GM21423 (cell line): ENCODE measurements around the gene APOF.
"Not testable (repeated sequence)": the region's sequence is repeated elsewhere in the genome, so short reads cannot be mapped to it uniquely, and the experiment has no call there.

Experiments used
- ATAC-seq: cut with Tn5 transposase; IDR thresholded peaks from one replicate; pipeline ENCODE4 v1.9.1; 2021; ENCODE audit warnings: mild to moderate bottlenecking, moderate library complexity; ENCODE audit not compliant: unreplicated experiment

APOF gene

GRCh38 chr12:56362130-56363059 is at the start of gene APOF:
APOF (minus strand) TSS chr12:56362857; CDS start chr12:56362745, 112 bp downstream.
- ATAC-seq, result no peak

GRCh38 chr12:56411781-56412639 is 49.4 kb upstream of the APOF start:
- no peak for ATAC-seq

- no peak for ATAC-seq
These were observed 48.1 kb upstream of the APOF start for GRCh38 chr12:56410768-56411167.

GRCh38 chr12:56408799-56409417 is 46.3 kb upstream of the APOF start:
- ATAC-seq, result no peak

- ATAC-seq, result not testable (repeated sequence)
These were observed 41.6 kb upstream of the APOF start for GRCh38 chr12:56404227-56404626.

GRCh38 chr12:56401612-56402011 is 39.0 kb upstream of the APOF start:
- ATAC-seq, result not testable (repeated sequence)

GRCh38 chr12:56401125-56401524 is 38.5 kb upstream of the APOF start:
- not testable (repeated sequence) for ATAC-seq

- ATAC-seq, result not testable (repeated sequence)
These were observed 36.8 kb upstream of the APOF start for GRCh38 chr12:56399466-56399865.

GRCh38 chr12:56398324-56398723 is 35.7 kb upstream of the APOF start:
- ATAC-seq, result no peak

- no peak for ATAC-seq
These were observed 29.7 kb upstream of the APOF start for GRCh38 chr12:56392331-56392730.

GRCh38 chr12:56391721-56392120 is 29.1 kb upstream of the APOF start:
- no peak for ATAC-seq

- no peak for ATAC-seq
These were observed 26.8 kb upstream of the APOF start for GRCh38 chr12:56389412-56389811.

- ATAC-seq, result no peak
These were observed 24.6 kb upstream of the APOF start for GRCh38 chr12:56387152-56387736.

- no peak for ATAC-seq
These were observed 23.2 kb upstream of the APOF start for GRCh38 chr12:56385873-56386272.

- ATAC-seq, result no peak
These were observed 20.0 kb upstream of the APOF start for GRCh38 chr12:56382611-56383010.

- no peak for ATAC-seq
These were observed 15.3 kb upstream of the APOF start for GRCh38 chr12:56377989-56378316.

GRCh38 chr12:56377310-56377988 is 14.8 kb upstream of the APOF start:
- no peak for ATAC-seq

GRCh38 chr12:56375598-56376434 is 13.2 kb upstream of the APOF start:
- ATAC-seq, result peak; percentile 49
